Measurements from ENCODE around the gene TSHZ1. TPM values are rescaled to one million over a fixed set of nuclear protein-coding genes. Genes with fewer than 3 reads are reported as not detected.

TSHZ1 gene
- total and polyA plus RNA-seq, 2 of the 8 experiments (the other 6 are each of a cell fraction or from before 2014, with no cell fraction given) = 0.03 to 0.32 TPM

- H3K79me1 ChIP-seq (ENCODE audit: low read depth, low read length) = no peaks in the 10 kb centered on the region
- H3K9ac ChIP-seq (replicated peaks in 1 of 4; ENCODE audit: extremely low read depth in 1 of 4, low read depth in 3 of 4, low read length in 3 of 4) = no peak overlapping the region
- no peaks in the 10 kb centered on the region for H3K79me2 ChIP-seq (ENCODE audit: control insufficient read depth in 1 of 2, insufficient read depth in 2 of 2, low read length in 2 of 2)
- no peak overlapping the region for H3K56ac ChIP-seq (replicated peaks; ENCODE audit: insufficient read length, low read depth, low read length)
- no peak overlapping the region for H4K5ac ChIP-seq (ENCODE audit: insufficient read length, low read depth, low read length)
- no peaks in the 10 kb centered on the region for H3K23me2 ChIP-seq (ENCODE audit: low read depth, low read length)
- no peak overlapping the region for H2BK15ac ChIP-seq (ENCODE audit: low read length)
- no peak overlapping the region for H3K23ac ChIP-seq (ENCODE audit: insufficient read length)
- H4K8ac ChIP-seq (ENCODE audit: extremely low read depth, insufficient read depth, low read length) = no peak overlapping the region
- H2BK12ac ChIP-seq (ENCODE audit: low read depth, low read length) = no peak overlapping the region
- 91% methylated on average over 13 of the region's 13 CpGs; no CpG with 5 or more reads in 1 of the 2 experiments for WGBS, 2 experiments (ENCODE audit: extremely low coverage in 1 of 2, insufficient coverage in 1 of 2, insufficient read length in 1 of 2, insufficient replicate concordance in 2 of 2, low coverage in 1 of 2, low lambda C conversion rate in 2 of 2, missing lambda C conversion rate in 1 of 2)
- H3K4ac ChIP-seq (replicated peaks; ENCODE audit: insufficient read length, low read depth, low read length) = no peak overlapping the region
- no peak overlapping the region for H4K91ac ChIP-seq (replicated peaks; ENCODE audit: insufficient read length, low read length)
- CTCF ChIA-PET (ENCODE audit: partially characterized antibody) = no interaction called here
- peaks cover 0 to 7% (median 1%) of the 10 kb centered on the region in 4 experiments; a peak in 5 of 7 replicates for H3K4me1 ChIP-seq (replicated peaks in 1 of 4; ENCODE audit: control insufficient read depth in 3 of 4, insufficient read depth in 4 of 4, low read length in 3 of 4)
- no peak overlapping the region for H2BK5ac ChIP-seq (ENCODE audit: low read depth, low read length)
- no peak overlapping the region for H3K14ac ChIP-seq (ENCODE audit: insufficient read length)
- no peaks in the 10 kb centered on the region for H3K27me3 ChIP-seq (replicated peaks in 1 of 4; ENCODE audit: control insufficient read depth in 3 of 4, extremely low read depth in 1 of 4, insufficient read depth in 3 of 4, low read length in 3 of 4)
- no peak overlapping the region for H3K4me2 ChIP-seq (ENCODE audit: insufficient read depth in 1 of 2, low read depth in 2 of 2, low read length in 2 of 2)
- no peak overlapping the region for H2BK20ac ChIP-seq (ENCODE audit: low read length)
- no peak for FAIRE-seq
- no peaks in the 10 kb centered on the region for H4K20me1 ChIP-seq (replicated peaks in 1 of 2; ENCODE audit: control insufficient read depth in 1 of 2, insufficient read depth in 2 of 2, low read length in 2 of 2)
- H2AK5ac ChIP-seq (ENCODE audit: low read depth, low read length) = no peak overlapping the region
- no peak overlapping the region for H2BK120ac ChIP-seq (replicated peaks; ENCODE audit: low read depth, low read length)
- H3K36me3 ChIP-seq (ENCODE audit: control insufficient read depth in 2 of 4, insufficient read depth in 4 of 4, low read length in 3 of 4) = no peaks in the 10 kb centered on the region
- no peak for DNase-seq (ENCODE audit: low read depth in 1 of 2, low spot score in 2 of 2)
- H3K27ac ChIP-seq (ENCODE audit: low read depth, low read length) = no peak overlapping the region
- no peak overlapping the region for H3K18ac ChIP-seq (ENCODE audit: extremely low read depth, low read length)
- H3K4me3 ChIP-seq (ENCODE audit: extremely low read depth in 1 of 4, insufficient read depth in 2 of 4, low read depth in 3 of 4, low read length in 4 of 4) = no peak overlapping the region
- no peaks in the 10 kb centered on the region for H3K9me3 ChIP-seq (ENCODE audit: insufficient read depth in 2 of 2, low read depth in 1 of 2, low read length in 1 of 2)
- POLR2A ChIA-PET (ENCODE audit: partially characterized antibody) = interaction anchor here (0.6 kb wide), 1 partner anchor 86 kb away, joined by 3 read pairs; no protein-coding TSS in a partner anchor
- H2AFZ ChIP-seq (ENCODE audit: low read length) = no peak overlapping the region
- TF ChIP-seq POLR2AphosphoS5 (IDR thresholded peaks at IDR 0.05; ENCODE audit: low read depth, low read length) (no peak), CTBP2 (IDR thresholded peaks at IDR 0.05; ENCODE audit: borderline replicate concordance, insufficient read depth, insufficient read length, low read length) (no peak), SP1 (IDR thresholded peaks at IDR 0.05; ENCODE audit: low read depth, low read length) (no peak), ZNF274 (IDR thresholded peaks at IDR 0.05; ENCODE audit: borderline replicate concordance, extremely low read depth, low read length) (no peak), USF2 (IDR thresholded peaks at IDR 0.05; ENCODE audit: low read length) (no peak), CREB1 (IDR thresholded peaks at IDR 0.05) (no peak), EGR1 (IDR thresholded peaks at IDR 0.05; ENCODE audit: borderline replicate concordance, low read depth, low read length) (no peak), RFX5 (IDR thresholded peaks at IDR 0.05; ENCODE audit: borderline replicate concordance, low read depth, low read length) (no peak), BACH1 (IDR thresholded peaks at IDR 0.05; ENCODE audit: low read length) (no peak), CBX8 (IDR thresholded peaks at IDR 0.05; ENCODE audit: borderline replicate concordance, low read depth, low read length) (no peak), PHF8 (conservative IDR thresholded peaks at IDR 0.05; ENCODE audit: low read depth, low read length) (no peak), SRF (IDR thresholded peaks at IDR 0.05; ENCODE audit: low read depth, low read length) (no peak), SIX5 (IDR thresholded peaks at IDR 0.05; ENCODE audit: low read depth, low read length) (no peak), YY1 (IDR thresholded peaks at IDR 0.05; ENCODE audit: low read depth, low read length) (no peak), GABPA (IDR thresholded peaks at IDR 0.05; ENCODE audit: borderline replicate concordance, insufficient read depth, low read length) (no peak)
Measured at GRCh38 chr18:75338631-75339030, 128.0 kb downstream of the TSHZ1 start.
